Femur (tissue), 1 donor: ENCODE measurements around the gene KIAA0825.

Experiments used
- DNase-seq: peaks from one replicate; pipeline ENCODE4 v3.0.0-alpha.2; 2017

Gene KIAA0825

GRCh38 chr5:94571415-94571814 lies 47.0 kb downstream of the KIAA0825 start:
- DNase-seq = no peak

GRCh38 chr5:94564812-94565211 lies 53.6 kb downstream of the KIAA0825 start:
- DNase-seq = no peak

GRCh38 chr5:94562327-94562971 lies 56.0 kb downstream of the KIAA0825 start:
- no peak for DNase-seq

GRCh38 chr5:94558028-94558427 lies 60.4 kb downstream of the KIAA0825 start:
- DNase-seq = no peak

- DNase-seq = no peak
These were observed 66.5 kb downstream of the KIAA0825 start for GRCh38 chr5:94551858-94552257.

GRCh38 chr5:94545870-94546625 lies 72.4 kb downstream of the KIAA0825 start:
- peak; percentile 48 for DNase-seq

GRCh38 chr5:94544875-94545547 lies 73.4 kb downstream of the KIAA0825 start:
- no peak for DNase-seq

GRCh38 chr5:94544031-94544650 lies 74.3 kb downstream of the KIAA0825 start:
- no peak for DNase-seq

GRCh38 chr5:94540856-94541494 lies 77.4 kb downstream of the KIAA0825 start:
- no peak for DNase-seq

GRCh38 chr5:94538260-94538659 lies 80.1 kb downstream of the KIAA0825 start:
- no peak for DNase-seq

- DNase-seq = no peak
These were observed 91.7 kb downstream of the KIAA0825 start for GRCh38 chr5:94526706-94527105.

GRCh38 chr5:94524841-94525697 lies 93.3 kb downstream of the KIAA0825 start:
- DNase-seq = no peak

- DNase-seq = no peak
These were observed 95.4 kb downstream of the KIAA0825 start for GRCh38 chr5:94523018-94523417.

- DNase-seq = no peak
These were observed 96.3 kb downstream of the KIAA0825 start for GRCh38 chr5:94522117-94522516.

GRCh38 chr5:94517490-94518488 lies 100.6 kb downstream of the KIAA0825 start:
- DNase-seq = no peak

GRCh38 chr5:94516148-94516547 lies 102.3 kb downstream of the KIAA0825 start:
- DNase-seq = no peak

GRCh38 chr5:94508461-94509148 lies 109.8 kb downstream of the KIAA0825 start:
- DNase-seq = no peak

- DNase-seq = no peak
These were observed 112.9 kb downstream of the KIAA0825 start for GRCh38 chr5:94505327-94506068.

GRCh38 chr5:94503677-94504076 lies 114.7 kb downstream of the KIAA0825 start:
- DNase-seq = no peak
